LHCN-M2 (cell line): ENCODE measurements around the gene POLA2. TPM values are rescaled to one million over a fixed set of nuclear protein-coding genes. Genes with fewer than 3 reads are reported as not detected.
"Not testable (repeated sequence)": the region's sequence is repeated elsewhere in the genome, so short reads cannot be mapped to it uniquely, and the experiment has no call there.

ENCODE experiments used
- DNase-seq: peaks from one replicate; pipeline ENCODE4 v3.0.0-alpha.2; 2012; ENCODE audit warnings: low read depth
- polyA plus RNA-seq: library from polyadenylated mRNA; unstranded; fragments of >200 nt; gene quantifications from one replicate; pipeline ENCODE4 v1.2.1, GENCODE V29; 2012; ENCODE audit warnings: missing spikeins
- total RNA-seq: library from RNA; depleted of rRNA; stranded (reverse); fragments of >200 nt; gene quantifications from 2 replicates; pipeline ENCODE4 v1.2.3, GENCODE V29; 2014; rRNA removed

Gene POLA2
- 30.0 and 33.4 TPM in 2 replicates for total RNA-seq
- polyA plus RNA-seq: 19.5 TPM

- peak; percentile 95 for DNase-seq
Measured at GRCh38 chr11:65261591-65262380, at the start of gene POLA2. Gene POLA2 (plus strand): TSS chr11:65261962. CDS start chr11:65262293, 331 bp downstream.

GRCh38 chr11:65212226-65212801, 49.4 kb upstream of the POLA2 start:
- DNase-seq: no peak

- no peak for DNase-seq
Measured at GRCh38 chr11:65213322-65214211, 48.2 kb upstream of the POLA2 start.

GRCh38 chr11:65214212-65214845, 47.4 kb upstream of the POLA2 start:
- DNase-seq: no peak

GRCh38 chr11:65215441-65216076, 46.2 kb upstream of the POLA2 start:
- no peak for DNase-seq

- no peak for DNase-seq
Measured at GRCh38 chr11:65216830-65217229, 44.9 kb upstream of the POLA2 start.

GRCh38 chr11:65217441-65218423, 44.0 kb upstream of the POLA2 start:
- DNase-seq: no peak

- no peak for DNase-seq
Measured at GRCh38 chr11:65218446-65218845, 43.3 kb upstream of the POLA2 start.

GRCh38 chr11:65219930-65220213, 41.9 kb upstream of the POLA2 start:
- no peak for DNase-seq

- DNase-seq: no peak
Measured at GRCh38 chr11:65221026-65221425, 40.7 kb upstream of the POLA2 start.

GRCh38 chr11:65223011-65223410, 38.8 kb upstream of the POLA2 start:
- no peak for DNase-seq

- DNase-seq: peak; percentile 60
Measured at GRCh38 chr11:65224930-65225278, 36.9 kb upstream of the POLA2 start.

GRCh38 chr11:65225279-65226102, 36.3 kb upstream of the POLA2 start:
- peak; percentile 42 for DNase-seq

GRCh38 chr11:65226103-65226442, 35.7 kb upstream of the POLA2 start:
- no peak for DNase-seq

- DNase-seq: no peak
Measured at GRCh38 chr11:65227879-65228278, 33.9 kb upstream of the POLA2 start.

GRCh38 chr11:65236194-65237059, 25.3 kb upstream of the POLA2 start:
- DNase-seq: no peak

- not testable (repeated sequence) for DNase-seq
Measured at GRCh38 chr11:65238302-65238701, 23.5 kb upstream of the POLA2 start.

- no peak for DNase-seq
Measured at GRCh38 chr11:65241134-65241533, 20.6 kb upstream of the POLA2 start.

GRCh38 chr11:65241692-65242091, 20.1 kb upstream of the POLA2 start:
- DNase-seq: no peak
